Right lobe of liver (tissue), 4 donors: ENCODE results near the gene ROGDI.

Experiments
- CTCF ChIP-seq, 4 donors: fragments of 200-600 bp in 3 of 4; fragments of 450-650 bp in 1 of 4; IDR thresholded peaks; one replicate each; pipeline versions ENCODE4 v1.5.1 to v1.8.0; 2016 to 2022; ENCODE audit warnings: antibody characterized with exemption in 4 of 4, mild to moderate bottlenecking in 2 of 4
- POLR2A ChIP-seq: fragments of 450-650 bp; IDR thresholded peaks from one replicate; pipeline ENCODE4 v1.6.1; 2017; ENCODE audit warnings: antibody characterized with exemption, mild to moderate bottlenecking
- donor health status: DM: no; HTN: no; CAD: no.
- donor health status: DM: no; HTN: no; CAD: no.
- donor health status: DM: no; HTN: yes; CAD: no.

- no peak for TF ChIP-seq POLR2A
- no peak for TF ChIP-seq CTCF (IDR thresholded peaks at IDR 0.05)
Observed at GRCh38 chr16:4787627-4788482, 14.6 kb downstream of the ROGDI start, which contains the start of gene SEPTIN12.
